GF-D8 (cell line): ENCODE data around the gene HENMT1.
"Not testable (repeated sequence)": the region's sequence is repeated elsewhere in the genome, so short reads cannot be mapped to it uniquely, and the experiment has no call there.

Source experiments
- DNase-seq: peaks from one replicate; lab custom pipeline; 2025; lab: John Stamatoyannopoulos, UW

The HENMT1 gene

DNA sequence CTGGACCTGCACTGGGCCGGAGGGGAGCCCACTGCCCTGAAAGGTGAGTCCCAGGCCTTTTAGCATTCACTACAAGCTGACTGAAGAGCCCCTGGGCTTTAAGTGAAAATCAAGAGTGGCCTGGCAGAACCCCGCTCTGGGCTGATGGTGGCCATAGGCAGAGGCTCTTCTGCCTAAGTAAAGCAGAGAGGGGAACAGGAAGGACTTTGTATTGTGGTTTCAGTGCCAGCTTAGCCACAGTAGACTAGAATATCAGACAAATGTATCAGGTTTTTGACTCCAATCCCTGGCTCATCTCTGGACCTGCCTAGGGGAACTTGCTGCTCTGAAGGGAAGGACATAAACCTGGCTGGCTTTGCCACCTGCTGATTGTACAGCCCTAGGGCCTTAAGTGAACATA, 10.2 kb upstream of the HENMT1 start:
- no peak for DNase-seq

DNA sequence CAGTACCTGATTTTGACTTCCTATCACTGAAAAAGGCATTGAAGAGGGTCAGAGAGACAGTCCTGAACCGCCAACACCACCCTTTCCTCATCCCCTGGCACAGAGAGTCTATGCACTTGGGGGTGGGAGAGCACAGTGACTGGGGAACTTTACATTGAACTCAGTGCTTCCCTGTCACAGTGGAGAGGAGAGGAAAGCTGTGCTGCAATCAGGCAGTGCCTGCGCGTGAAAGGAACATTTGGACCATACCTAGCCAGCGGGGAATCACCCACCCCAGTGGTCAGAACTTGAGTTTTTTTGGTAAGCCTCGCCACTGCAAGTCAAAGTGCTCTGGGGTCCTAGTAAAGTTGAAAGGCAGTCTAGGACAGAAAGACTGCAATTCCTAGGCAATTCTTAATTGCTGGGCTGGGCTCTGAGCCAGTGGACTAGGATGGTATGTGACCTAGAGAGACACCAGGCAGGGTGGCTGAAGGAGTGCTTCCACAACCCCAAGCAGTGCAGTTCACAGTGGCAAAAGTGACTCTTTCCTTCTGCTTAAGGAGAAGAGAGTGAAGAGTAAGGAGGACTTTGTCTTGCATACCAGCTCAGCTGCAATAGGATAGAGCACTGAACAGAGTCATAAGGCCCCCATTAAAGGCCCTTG, 9.4 kb upstream of the HENMT1 start:
- DNase-seq, result no peak

DNA sequence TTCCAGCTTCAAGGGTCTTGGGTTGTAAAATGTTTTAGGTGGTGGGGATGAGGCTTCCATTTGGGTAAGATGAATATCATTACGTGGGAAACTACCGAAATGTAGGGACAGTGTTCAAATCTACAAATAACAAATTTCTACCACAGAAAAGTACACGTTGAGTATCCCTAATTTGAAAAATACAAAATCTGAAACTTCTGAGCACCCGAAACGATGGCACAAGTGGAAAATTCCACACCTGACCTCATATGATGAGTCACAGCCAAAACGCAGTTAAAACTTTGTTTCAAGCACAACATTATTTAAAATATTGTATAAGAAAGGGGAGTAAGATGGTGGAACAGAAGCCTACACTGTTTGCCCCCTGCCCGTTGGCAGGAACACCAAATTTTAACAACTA, 8.8 kb upstream of the HENMT1 start:
- no peak for DNase-seq

DNA sequence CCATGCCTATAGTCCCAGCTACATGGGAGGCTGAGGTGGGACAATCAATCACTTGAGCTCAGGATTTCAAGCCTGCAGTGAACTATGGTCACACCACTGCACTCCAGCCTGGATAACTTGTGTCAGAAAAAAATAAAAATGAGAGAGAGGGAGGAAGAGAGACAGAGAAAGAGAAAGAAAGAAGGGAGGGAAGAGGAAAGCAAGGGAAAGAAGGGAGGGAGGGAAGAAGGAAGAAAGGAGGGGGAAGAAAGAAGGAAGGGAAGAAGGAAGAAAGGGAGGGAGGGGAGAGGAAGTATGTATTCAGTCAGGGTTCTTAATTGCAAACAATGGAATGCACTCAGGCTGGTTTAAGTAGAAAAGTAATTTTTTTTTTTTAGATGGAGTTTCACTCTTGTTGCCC, 7.9 kb upstream of the HENMT1 start:
- DNase-seq, result no peak

DNA sequence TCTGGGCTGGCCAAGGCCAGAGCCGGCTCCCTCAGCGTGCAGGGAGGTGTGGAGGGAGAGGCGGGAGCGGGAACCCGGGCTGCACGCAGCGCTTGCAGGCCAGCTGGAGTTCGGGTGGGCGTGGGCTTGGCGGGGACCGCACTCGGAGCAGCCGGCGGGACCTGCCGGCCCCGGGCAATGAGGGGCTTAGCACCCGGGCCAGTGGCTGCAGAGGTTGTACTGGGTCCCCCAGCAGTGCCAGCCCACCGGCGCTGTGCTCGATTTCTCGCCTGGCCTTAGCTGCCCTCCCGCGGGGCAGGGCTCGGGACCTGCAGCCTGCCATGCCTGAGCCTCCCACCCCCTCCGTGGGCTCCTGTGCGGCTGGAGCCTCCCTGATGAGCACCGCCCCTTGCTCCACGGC, 6.5 kb upstream of the HENMT1 start:
- DNase-seq, result not testable (repeated sequence)

DNA sequence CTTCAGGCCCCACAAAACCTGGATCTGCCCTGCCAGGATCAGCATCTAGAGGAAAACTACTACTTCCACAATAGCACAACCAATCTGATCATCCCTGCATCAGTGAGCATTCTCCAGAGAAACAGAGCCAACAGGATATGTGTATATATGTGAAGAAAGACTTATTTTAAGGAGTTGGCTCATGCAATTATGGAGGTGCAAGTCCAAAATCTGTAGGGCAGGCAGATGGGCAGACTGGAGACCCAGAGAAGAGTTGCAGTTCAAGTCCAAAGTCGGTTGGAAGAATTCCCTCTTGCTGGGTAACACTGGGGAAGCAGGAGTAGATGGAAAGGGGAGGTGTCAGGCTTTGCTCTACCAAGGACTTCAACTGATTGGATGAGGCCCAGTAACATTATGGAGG, 4.9 kb upstream of the HENMT1 start:
- DNase-seq, result no peak

DNA sequence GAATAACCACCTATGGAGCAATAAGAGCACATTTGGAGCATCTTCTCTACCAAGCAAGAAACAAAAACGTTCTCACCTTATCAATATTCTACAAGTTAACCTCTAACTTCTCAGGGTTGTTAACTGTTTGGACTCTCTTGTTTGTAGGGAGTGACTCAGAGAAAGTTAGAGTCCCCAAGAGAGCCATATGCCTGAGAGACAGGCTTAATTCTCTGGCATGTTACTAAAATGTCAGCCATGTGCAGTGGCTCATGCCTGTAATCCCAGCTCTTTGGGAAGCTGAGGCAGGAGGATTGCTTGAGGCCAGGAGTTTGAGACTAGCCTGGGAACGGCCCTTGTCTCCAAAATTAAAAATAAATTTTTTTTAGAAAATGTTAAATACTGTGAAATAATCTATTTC, 4.2 kb upstream of the HENMT1 start:
- no peak for DNase-seq

DNA sequence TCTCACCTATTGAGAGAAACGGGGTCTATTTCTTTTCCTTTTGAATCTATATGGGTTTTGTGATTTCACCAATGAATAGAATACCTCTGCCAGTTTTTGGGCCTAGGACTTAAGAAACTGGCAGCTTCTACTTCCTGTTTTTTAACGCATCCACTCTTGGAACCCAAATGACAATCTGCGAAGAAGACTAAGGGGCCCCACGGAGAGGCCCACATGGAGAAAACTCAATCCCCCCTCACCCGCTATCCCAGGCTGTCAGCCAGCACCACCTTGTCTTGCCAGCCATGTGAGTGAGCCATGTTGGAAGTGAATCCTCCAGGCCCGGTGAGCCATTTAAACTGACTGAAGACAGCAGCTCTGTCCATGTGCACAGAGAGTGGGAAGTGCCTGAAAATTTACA, 3.6 kb upstream of the HENMT1 start:
- no peak for DNase-seq

DNA sequence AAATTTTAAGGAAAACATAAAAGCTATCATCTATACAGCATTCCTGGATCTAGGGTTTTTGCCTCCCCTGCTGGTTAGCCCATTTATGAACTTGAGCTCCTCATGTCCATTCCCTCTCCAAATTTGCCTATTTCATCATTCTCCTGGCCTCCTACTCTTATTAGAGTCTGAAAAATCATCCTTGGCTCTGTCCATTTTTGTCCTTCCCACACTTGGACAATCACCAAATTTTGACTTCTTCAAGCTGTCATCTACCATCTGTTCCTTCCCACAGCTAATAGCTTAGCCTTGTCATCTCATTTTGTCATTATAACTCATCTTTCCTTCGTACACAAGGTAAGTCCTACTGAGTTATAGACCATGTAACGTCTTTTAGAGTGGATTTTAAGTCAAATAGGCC, 2.2 kb upstream of the HENMT1 start:
- DNase-seq, result no peak

DNA sequence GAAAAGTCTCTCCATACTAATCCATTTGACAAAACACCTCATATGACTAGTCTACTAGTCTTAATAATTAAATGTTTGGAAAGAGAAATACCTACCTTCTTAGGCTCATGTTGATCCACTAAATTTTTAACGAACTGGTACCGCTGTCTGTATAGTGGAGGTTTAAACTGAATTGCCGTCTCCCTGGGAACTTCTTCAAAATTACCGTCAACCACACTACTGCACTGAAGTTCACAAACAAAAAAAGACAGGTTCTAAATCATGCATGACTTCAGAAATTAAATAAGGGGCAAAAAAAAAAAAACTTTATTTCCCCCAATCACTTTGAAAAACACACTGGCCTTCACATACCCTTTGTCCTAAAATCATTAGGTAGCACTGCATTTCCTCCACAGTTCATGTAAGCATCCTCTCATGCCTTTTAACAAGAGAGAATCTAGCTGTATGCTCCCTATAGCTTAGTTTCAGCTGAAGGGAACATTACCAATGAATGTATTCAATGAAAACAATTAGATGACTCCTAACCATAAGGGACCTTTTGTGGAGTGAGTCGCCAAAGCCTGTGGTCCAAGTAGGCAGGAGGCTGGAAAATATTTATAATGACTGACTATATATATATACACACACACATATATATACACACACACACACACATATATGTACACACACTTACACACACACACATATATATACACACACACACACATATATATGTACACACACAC, 3.4 kb downstream of the HENMT1 start:
- DNase-seq, result no peak

DNA sequence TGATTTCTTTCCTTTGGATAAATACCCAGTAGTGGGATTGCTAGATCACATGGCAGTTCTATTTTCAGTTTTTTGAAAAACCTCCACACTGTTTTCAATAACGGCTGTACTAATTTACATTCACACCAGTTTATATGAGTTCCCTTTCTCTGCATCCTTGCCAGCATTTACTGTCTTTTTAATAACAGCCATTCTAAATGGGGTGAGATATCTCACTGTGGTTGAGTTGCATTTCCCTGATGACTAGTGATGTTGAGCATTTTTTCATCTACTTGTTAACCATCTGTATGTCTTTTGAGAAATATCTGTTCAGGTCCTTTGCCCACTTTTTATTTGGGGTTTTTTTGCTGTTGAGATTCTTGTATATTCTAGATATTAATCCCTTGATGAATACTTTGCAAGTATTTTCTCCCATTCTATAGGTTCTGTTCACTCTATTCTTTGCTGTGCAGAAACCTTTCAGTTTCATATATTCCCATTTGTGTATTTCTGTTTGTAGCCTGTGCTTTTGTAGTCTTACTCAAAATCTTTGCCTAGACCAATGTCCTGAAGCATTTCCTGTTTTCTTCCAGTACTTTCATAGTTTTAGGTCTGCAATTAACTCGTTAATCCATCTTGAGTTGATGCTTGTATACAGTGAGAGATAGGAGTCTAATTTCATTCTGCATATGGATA, 7.3 kb downstream of the HENMT1 start:
- no peak for DNase-seq

DNA sequence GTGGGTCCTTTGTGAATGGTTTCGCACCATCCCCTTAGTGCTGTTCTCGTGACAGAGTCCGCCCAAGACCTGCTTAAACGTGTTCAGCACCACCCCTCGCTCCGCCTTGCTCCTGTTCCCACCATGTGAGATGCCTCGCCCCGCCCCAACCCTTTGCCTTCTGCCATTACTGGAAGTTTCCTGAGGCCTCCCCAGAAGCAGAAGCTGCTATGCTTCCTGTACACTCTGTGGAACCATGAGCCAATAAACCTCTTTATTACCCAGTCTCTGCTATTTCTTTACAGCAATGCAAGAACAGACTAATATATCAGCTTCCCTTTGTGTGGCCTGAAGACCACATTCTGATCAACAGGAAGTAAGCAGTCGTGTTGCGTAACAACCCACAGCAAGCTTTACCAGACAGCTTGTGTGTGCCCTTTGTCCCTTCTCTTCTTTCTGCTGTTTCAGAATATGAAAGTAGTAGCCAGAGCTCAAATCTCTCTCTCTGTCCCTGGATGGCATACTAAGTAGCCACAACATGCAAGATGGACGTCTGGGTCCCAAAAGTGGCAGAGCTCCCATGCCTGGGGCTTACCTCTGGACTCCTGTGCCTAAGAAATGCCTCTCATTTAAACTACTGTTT, 14.1 kb downstream of the HENMT1 start:
- DNase-seq, result peak; percentile 100

DNA sequence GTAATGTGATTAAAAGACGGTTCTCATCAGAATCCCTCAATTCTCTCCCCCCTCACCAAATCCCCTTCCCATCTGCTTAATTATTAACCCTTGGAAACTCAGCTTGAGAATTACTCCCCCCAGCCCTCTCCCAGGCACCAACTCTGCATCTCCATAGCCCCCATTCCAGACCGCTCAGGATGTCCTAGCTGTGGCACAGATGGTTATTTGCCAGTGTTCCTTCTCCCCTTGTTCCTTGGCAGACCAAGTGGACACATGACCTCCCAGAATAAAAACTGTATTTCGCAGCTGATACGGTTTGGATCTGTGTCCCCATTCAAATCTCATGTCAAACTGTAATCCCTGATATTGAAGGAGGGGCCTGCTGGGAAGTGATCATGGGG, 14.6 kb downstream of the HENMT1 start:
- DNase-seq, result no peak

DNA sequence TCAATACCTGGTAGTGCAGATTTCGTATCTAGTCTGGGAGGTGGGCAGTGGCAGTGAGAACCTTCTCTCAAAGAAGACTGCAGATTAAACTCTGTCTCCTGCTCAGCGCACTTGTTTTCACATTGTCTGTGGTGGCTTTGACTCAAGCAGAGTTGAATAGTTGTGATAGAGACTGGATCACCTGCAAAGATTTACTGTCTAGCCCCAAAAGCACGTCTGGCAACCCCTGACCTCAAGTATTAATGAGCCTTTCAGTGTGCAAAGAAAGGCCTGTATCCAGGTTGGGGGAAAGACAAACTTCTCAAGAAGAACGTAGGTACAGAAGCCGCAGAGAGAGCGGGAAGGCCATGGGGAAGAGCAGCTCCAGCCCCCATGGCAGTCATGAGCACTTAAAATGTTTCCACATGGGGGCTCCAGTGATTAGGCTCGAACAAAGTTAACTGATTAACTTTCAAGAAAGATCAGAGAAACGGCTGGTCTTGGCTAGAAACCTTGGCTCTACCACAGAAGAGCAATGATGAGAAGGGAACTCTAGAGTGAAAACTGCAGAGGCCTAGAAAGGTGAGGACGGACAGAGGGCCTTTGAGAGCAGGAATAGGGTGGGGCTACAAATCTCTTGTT, 15.2 kb downstream of the HENMT1 start:
- DNase-seq, result no peak

DNA sequence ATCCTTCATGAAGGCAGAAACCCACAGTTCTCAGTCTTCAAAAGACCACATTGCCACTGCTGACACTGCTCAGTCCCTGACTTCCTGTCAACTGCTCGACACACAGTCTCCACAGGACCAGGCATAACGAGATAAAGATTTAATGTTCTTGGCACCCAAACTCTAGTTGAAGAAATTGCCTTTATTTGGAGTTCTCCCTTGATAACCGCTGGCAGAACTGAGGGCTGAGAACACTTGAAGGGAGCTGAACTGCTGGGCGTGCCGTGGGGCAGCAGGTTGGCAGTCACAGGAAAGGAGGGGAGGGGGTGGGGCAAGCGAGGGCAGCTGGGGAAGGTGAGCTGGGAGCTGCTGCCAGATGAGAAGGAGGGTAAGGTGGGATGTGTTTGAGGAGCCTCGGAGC, 15.9 kb downstream of the HENMT1 start:
- no peak for DNase-seq

DNA sequence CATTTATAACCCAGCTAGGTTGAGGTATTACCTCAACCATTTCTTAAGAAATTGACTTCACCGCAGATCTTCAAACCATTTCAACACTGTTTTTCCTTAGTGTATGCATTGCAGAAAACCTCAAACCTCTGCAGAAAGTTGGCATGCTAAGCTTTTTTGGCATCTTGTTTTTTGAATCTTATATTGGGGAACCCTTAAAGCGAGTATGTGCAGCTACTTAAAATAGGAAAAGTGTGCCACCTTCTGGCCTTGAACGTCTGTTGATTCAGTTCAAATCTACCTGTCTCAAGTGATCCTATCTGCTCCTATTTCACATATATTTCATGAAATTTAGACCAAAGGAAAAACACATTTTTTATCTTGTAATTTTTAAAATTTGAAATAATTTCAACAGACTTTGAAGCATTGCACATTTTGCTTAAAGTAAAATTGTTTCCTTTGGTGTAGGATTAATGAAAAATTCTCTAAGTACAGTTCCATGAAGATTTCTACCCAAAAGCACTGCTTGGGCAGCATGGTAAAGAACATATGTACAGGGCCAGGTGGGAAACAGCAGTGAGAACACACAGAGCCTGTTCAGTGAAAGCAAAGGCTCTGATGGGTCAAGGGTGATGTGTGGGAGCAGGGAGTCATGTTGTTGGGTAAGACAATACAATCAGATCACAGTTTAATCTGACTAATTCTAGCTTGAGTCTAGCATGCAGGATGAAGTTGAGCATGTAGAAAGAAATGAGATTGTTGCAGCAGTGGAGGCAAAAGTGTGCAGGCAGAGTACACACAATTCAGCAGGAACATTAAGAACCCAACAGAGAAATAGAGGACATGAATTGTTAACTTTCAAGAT, 17.2 kb downstream of the HENMT1 start:
- DNase-seq, result peak; percentile 65

DNA sequence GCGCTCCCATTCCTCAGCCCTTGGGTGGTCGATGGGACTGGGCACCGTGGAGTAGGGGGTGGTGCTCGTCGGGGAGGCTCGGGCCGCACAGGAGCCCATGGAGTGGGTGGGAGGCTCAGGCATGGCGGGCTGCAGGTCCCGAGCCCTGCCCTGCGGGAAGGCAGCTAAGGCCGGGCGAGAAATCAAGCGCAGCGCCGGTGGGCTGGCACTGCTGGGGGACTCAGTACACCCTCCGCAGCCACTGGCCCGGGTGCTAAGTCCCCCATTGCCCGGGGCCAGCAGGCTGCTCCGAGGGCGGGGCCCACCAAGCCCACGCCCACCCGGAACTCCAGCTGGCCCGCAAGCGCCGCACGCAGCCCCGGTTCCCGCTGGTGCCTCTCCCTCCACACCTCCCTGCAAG, 20.0 kb downstream of the HENMT1 start:
- DNase-seq, result not testable (repeated sequence)

DNA sequence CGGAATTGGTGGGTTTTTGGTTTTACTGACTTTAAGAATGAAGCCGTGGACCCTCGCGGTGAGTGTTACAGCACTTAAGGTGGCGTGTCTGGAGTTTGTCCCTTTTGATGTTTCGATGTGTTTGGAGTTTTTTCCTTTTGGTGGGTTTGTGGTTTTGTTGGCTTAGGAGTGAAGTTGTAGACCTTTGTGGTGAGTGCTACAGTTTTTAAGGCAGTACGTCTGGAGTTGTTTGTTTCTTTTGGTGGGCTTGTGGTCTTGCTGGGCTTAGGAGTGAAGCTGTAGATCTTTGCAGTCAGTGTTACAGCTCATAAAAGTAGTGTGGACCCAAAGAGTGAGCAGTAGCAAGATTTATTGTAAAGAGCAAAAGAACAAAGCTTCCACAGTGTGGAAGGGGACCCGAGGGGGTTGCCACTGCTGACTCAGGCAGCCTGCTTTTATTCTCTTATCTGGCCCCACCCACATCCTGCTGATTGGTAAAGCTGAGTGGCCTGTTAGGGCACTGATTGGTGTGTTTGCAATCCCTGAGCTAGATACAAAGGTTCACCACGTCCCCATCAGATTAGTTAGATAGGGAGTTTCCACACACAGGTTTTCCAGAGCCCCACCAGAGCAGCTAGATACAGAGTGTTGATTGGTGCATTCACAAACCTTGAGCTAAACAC, 20.9 kb downstream of the HENMT1 start:
- DNase-seq, result no peak

DNA sequence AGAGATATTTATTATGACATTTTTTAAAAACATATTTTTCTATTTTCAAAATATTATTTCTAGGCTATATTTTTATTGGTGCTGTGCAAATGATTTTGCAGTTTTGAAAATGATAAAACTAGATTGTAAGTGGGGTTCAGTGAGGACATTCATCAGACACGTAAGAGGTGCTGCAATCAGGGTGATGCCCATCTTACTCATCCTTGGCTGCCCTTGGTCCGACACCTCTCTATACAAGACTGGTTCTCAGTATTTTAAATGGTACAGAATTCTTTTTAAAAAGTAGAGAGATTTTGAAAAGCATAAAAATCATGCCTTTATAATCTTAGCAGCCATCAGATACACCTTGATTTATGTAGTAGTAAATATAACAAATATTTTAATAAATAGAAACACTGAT, 24.0 kb downstream of the HENMT1 start:
- DNase-seq, result no peak

DNA sequence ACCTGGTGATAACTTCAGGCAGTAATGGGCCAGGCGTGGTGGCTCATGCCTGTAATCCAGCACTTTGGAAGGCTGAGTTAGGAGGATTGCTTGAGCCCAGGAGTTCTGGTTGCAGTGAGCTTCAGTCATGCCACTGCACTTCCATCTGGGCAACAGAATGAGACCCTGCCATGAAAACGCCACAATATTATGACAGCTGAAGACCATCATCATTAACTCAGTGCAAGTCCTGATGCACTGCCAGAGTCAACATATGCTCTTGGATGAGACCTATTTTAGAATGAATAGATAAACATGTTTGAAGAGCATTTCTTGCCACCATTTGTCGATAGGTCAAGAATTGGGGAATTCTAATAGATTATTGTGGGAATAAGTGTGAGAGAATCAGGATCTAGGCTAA, 26.4 kb downstream of the HENMT1 start:
- DNase-seq, result no peak

DNA sequence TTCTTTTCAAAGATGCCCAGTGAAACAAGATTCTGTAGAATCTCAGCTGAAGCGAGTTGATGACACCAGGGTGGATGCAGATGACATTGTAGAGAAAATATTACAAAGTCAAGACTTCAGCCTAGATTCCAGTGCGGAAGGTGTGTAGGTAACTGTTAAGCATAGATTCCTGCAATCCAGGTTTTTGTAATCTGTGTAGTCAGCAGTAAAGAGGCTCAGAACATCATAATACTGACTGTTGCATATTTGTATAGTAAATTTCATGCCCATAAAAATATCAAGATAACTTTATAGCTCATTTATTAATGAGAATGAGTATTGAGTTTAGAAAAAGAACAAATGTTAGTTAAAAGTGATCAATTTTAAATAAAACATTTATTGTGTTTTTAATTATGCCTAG, 32.2 kb downstream of the HENMT1 start:
- no peak for DNase-seq
